Liver (tissue), 3 donors: Measurements from ENCODE around the gene MRM1.

Experiments used
- CTCF ChIP-seq: fragments of 150-350 bp; IDR thresholded peaks from 2 replicates; pipeline ENCODE4 v1.5.1; 2017; ENCODE audit warnings: improper control_type of control experiment, low read depth, low read length; ENCODE audit not compliant: missing input control
- GABPA ChIP-seq, 2 donors: IDR thresholded peaks in 1 of 2; conservative IDR thresholded peaks in 1 of 2; 2 replicates each; pipeline ENCODE4 v1.6.1; 2016; ENCODE audit warnings: antibody characterized with exemption in 2 of 2, mild to moderate bottlenecking in 1 of 2, moderate library complexity in 1 of 2
- HNF4G ChIP-seq: IDR thresholded peaks from 2 replicates; pipeline ENCODE4 v1.6.1; 2016; ENCODE audit warnings: antibody characterized with exemption
- MAX ChIP-seq: IDR thresholded peaks from 2 replicates; pipeline ENCODE4 v1.6.1; 2016; ENCODE audit warnings: antibody characterized with exemption
- SP1 ChIP-seq: IDR thresholded peaks from 2 replicates; pipeline ENCODE4 v1.6.1; 2018; ENCODE audit warnings: antibody characterized with exemption, mild to moderate bottlenecking
- ZBTB33 ChIP-seq: IDR thresholded peaks from 2 replicates; pipeline ENCODE4 v1.6.1; 2016; ENCODE audit warnings: antibody characterized with exemption
- donor health status: healthy.
- donor health status: healthy.

- no peak for TF ChIP-seq CTCF
- TF ChIP-seq SP1 = no peak
- no peak for TF ChIP-seq GABPA (IDR thresholded peaks at IDR 0.05 in 1 of 2, conservative IDR thresholded peaks at IDR 0.05 in 1 of 2)
- no peak for TF ChIP-seq MAX
- no peak for TF ChIP-seq HNF4G
- no peak for TF ChIP-seq ZBTB33
Observed at GRCh38 chr17:36632916-36633771, 31.8 kb downstream of the MRM1 start.
